KBM-7 (cell line): Measurements from ENCODE around the gene INSL4.
A peak's percentile ranks its signal among the peaks of the same experiment; 100 is the strongest.

Experiments
- DNase-seq: peaks from one replicate; pipeline ENCODE4 v3.0.0-alpha.2; 2015
- in situ Hi-C: fragments of 300-500 bp; cut with MboI; formaldehyde crosslinking; loops from 2 replicates; pipeline ENCODE4 v1.14.3; 2020; ENCODE audit warnings: low sequenced_read_pairs, low pct_unique_long_range_greater_than_20kb, mixed read lengths

Gene INSL4

GRCh38 chr9:5231212-5231611 is at the start of gene INSL4:
Gene INSL4, plus strand, starts transcription at chr9:5231419. Its CDS starts 105 bp downstream, at chr9:5231524.
- DNase-seq = no peak
- in situ Hi-C loops = no loop called here

- in situ Hi-C loops = loop anchor here (25.0 kb wide), 3 partner anchors 103 to 422 kb away; no protein-coding TSS in a partner anchor
- DNase-seq = no peak
These were observed 46.4 kb upstream of the INSL4 start for GRCh38 chr9:5184776-5185175.

GRCh38 chr9:5185220-5185840 is 45.9 kb upstream of the INSL4 start, which contains the start of gene INSL6:
Gene INSL6, minus strand, starts transcription at chr9:5185639. Its CDS starts 37 bp downstream, at chr9:5185602.
- in situ Hi-C loops = loop anchor here (25.0 kb wide), 3 partner anchors 102 to 423 kb away; no protein-coding TSS in a partner anchor
- no peak for DNase-seq

GRCh38 chr9:5186416-5187169 is 44.6 kb upstream of the INSL4 start:
- peak; percentile 55 for DNase-seq
- in situ Hi-C loops = loop anchor here (25.0 kb wide), 3 partner anchors 101 to 424 kb away; no protein-coding TSS in a partner anchor

GRCh38 chr9:5188060-5188984 is 42.9 kb upstream of the INSL4 start:
- in situ Hi-C loops = loop anchor here (25.0 kb wide), 3 partner anchors 99 to 426 kb away; no protein-coding TSS in a partner anchor
- no peak for DNase-seq

- DNase-seq = no peak
- in situ Hi-C loops = loop anchor here (25.0 kb wide), 3 partner anchors 95 to 430 kb away; no protein-coding TSS in a partner anchor
These were observed 39.2 kb upstream of the INSL4 start for GRCh38 chr9:5191985-5192384.

- no peak for DNase-seq
- in situ Hi-C loops = loop anchor here (25.0 kb wide), 3 partner anchors 94 to 431 kb away; no protein-coding TSS in a partner anchor
These were observed 37.9 kb upstream of the INSL4 start for GRCh38 chr9:5193345-5193744.

GRCh38 chr9:5195463-5195862 is 35.8 kb upstream of the INSL4 start:
- in situ Hi-C loops = loop anchor here (25.0 kb wide), 3 partner anchors 92 to 433 kb away; no protein-coding TSS in a partner anchor
- DNase-seq = no peak

- DNase-seq = peak; percentile 15
- in situ Hi-C loops = no loop called here
These were observed 26.1 kb upstream of the INSL4 start for GRCh38 chr9:5205071-5205470.

GRCh38 chr9:5230554-5230953 is 665 bp upstream of the INSL4 start:
- in situ Hi-C loops = no loop called here

GRCh38 chr9:5263351-5264218 is 32.4 kb downstream of the INSL4 start:
- in situ Hi-C loops = no loop called here
- DNase-seq = peak; percentile 15

More at GRCh38 chr9:5230554-5230953, 665 bp upstream of the INSL4 start:
- DNase-seq = no peak

- in situ Hi-C loops = no loop called here
- no peak for DNase-seq
These were observed 33.0 kb downstream of the INSL4 start for GRCh38 chr9:5264219-5264595.

- no peak for DNase-seq
- in situ Hi-C loops = no loop called here
These were observed 34.7 kb downstream of the INSL4 start for GRCh38 chr9:5265939-5266338.

GRCh38 chr9:5269249-5269715 is 38.1 kb downstream of the INSL4 start:
- DNase-seq = no peak
- in situ Hi-C loops = no loop called here

- no peak for DNase-seq
- in situ Hi-C loops = loop anchor here (25.0 kb wide), 1 partner anchor 87 kb away; the partner anchor contains the start of gene INSL6
These were observed 43.6 kb downstream of the INSL4 start for GRCh38 chr9:5274770-5275169.

GRCh38 chr9:5278486-5278885 is 47.3 kb downstream of the INSL4 start:
- DNase-seq = peak; percentile 12
- in situ Hi-C loops = loop anchor here (25.0 kb wide), 1 partner anchor 91 kb away; the partner anchor contains the start of gene INSL6
